HG02610 (cell line): ENCODE results near the gene CDK1.
"Not testable (repeated sequence)": the region's sequence is repeated elsewhere in the genome, so short reads cannot be mapped to it uniquely, and the experiment has no call there.

Source experiments
- ATAC-seq: cut with Tn5 transposase; IDR thresholded peaks from one replicate; pipeline ENCODE4 v1.9.1; 2021; ENCODE audit warnings: mild to moderate bottlenecking, moderate library complexity; ENCODE audit not compliant: unreplicated experiment

The CDK1 gene

GRCh38 chr10:60810437-60811182 lies 32.3 kb downstream of the CDK1 start:
- ATAC-seq, result no peak

- peak; percentile 82 for ATAC-seq
These were observed 38.5 kb downstream of the CDK1 start for GRCh38 chr10:60816628-60817397.

- no peak for ATAC-seq
These were observed 39.1 kb downstream of the CDK1 start for GRCh38 chr10:60817398-60817805.

DNA sequence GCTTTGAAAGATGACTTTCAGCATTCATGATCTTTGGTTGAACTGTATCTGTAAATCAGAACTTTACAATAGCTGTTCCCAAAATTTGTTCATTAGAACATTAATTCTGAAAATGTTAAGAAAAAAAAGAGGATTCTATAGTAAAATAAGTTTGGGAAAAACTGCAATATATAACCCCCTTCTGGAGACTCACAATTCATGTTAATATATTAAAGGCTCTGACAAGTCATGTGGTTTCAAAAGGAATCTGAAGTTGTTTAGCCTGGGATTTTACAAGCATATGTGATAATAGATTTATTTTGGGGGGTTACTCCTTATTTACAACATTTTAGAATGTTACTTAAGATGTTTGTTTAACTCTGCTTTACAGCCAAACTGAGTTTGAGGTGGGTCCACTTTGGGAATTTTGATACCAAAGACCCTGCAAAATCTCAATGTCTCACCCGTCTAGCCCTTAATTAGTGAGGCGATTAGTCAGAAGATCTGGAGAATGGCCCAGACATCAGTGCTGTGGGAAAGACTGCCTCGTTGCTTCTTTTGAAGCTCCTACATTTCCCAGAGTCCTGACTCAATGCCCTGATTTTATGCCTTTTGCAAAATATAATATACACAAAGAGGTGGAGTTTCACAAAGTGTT lies 40.0 kb downstream of the CDK1 start:
- no peak for ATAC-seq

- no peak for ATAC-seq
These were observed 41.0 kb downstream of the CDK1 start for GRCh38 chr10:60819271-60819670.

- ATAC-seq, result peak; percentile 80
These were observed 41.9 kb downstream of the CDK1 start for GRCh38 chr10:60820093-60820754.

- ATAC-seq, result no peak
These were observed 43.4 kb downstream of the CDK1 start for GRCh38 chr10:60821656-60822055.

GRCh38 chr10:60822809-60823208 lies 44.5 kb downstream of the CDK1 start:
- ATAC-seq, result no peak

GRCh38 chr10:60823324-60823723 lies 45.0 kb downstream of the CDK1 start:
- ATAC-seq, result no peak

GRCh38 chr10:60825520-60825919 lies 47.2 kb downstream of the CDK1 start:
- no peak for ATAC-seq

- no peak for ATAC-seq
These were observed 49.7 kb downstream of the CDK1 start for GRCh38 chr10:60827791-60828488.

DNA sequence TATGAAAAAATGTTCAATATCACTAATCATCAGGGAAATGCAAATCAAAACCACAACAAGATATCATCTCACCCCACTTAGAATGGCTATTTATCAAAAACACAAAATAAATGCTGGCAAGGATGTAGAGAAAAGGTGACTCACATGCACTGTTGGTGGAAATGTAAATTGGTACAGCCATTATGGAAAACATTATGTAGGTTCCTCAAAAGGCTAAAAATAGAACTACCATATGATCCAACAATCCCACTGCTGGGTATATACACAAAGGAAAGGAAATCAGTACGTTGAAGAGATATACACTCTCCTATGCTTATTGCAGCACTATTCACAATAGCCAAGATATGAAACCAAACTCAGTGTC lies 50.2 kb downstream of the CDK1 start:
- no peak for ATAC-seq

GRCh38 chr10:60832136-60832535 lies 53.9 kb downstream of the CDK1 start:
- not testable (repeated sequence) for ATAC-seq

- no peak for ATAC-seq
These were observed 56.1 kb downstream of the CDK1 start for GRCh38 chr10:60834401-60834800.

- ATAC-seq, result no peak
These were observed 56.8 kb downstream of the CDK1 start for GRCh38 chr10:60835049-60835448.

DNA sequence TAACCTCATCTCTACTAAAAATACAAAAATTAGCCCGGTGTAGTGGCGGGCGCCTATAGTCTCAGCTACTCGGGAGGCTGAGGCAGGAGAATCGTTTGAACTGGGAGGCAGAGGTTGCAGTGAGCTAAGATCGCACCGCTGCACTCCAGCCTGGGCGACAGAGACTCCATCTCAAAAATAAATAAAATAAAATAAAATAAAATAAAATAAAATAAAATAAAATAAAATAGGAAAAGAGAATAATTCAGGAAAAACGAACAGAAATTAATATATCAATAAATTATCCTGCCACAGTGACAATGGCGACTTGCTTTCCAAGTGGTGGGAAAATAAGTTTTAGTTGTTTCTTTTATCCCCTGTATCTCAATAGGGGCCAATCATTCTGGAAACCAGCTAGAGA lies 62.9 kb downstream of the CDK1 start:
- ATAC-seq, result not testable (repeated sequence)

DNA sequence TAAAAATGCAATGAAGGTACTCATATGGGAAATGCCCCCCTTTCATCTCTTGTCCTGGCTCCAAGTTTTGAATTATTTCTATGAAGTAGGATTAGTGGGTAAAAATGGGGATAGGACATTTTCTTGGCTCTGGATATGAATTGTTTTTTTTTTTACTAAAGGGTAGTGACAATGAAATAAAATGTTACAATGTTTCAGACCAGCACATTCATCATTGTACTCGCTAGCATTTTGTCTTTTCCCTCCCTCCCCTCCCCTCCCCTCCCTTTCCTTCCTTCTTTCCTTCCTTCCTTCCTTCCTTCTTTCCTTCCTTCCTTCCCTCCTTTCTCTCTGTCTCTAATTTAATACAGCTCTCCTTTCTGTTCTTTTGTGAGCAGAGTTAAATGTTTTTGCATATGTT lies 64.4 kb downstream of the CDK1 start:
- no peak for ATAC-seq
